H9 (cell line): Measurements from ENCODE around the gene GALNT9. TPM values are rescaled to one million over a fixed set of nuclear protein-coding genes. Genes with fewer than 3 reads are reported as not detected.

Experiments
- DNase-seq: peaks from one replicate; pipeline ENCODE4 v3.0.0-alpha.2; 2017
- H2AFZ ChIP-seq: one replicate; pipeline ENCODE4 v1.6.1; 2013; ENCODE audit warnings: mild to moderate bottlenecking, low read length, control low read depth, moderate library complexity
- H2AK5ac ChIP-seq: 2 replicates; pipeline ENCODE4 v1.6.1; 2013; ENCODE audit warnings: low read length, control low read depth, mixed read lengths; ENCODE audit not compliant: insufficient read length
- H2BK120ac ChIP-seq: one replicate; pipeline ENCODE4 v1.6.1; 2013; ENCODE audit warnings: low read depth, mild to moderate bottlenecking, low read length, control low read depth, inconsistent platforms; ENCODE audit not compliant: poor library complexity, severe bottlenecking
- H2BK12ac ChIP-seq: 2 replicates; pipeline ENCODE4 v1.6.1; 2013; ENCODE audit warnings: low read length, control low read depth, mixed read lengths, low read depth; ENCODE audit not compliant: insufficient read length
- H2BK15ac ChIP-seq: 2 replicates; pipeline ENCODE4 v1.6.1; 2013; ENCODE audit warnings: low read depth, low read length, control low read depth
- H2BK20ac ChIP-seq: one replicate; pipeline ENCODE4 v1.6.1; 2013; ENCODE audit warnings: low read depth, mild to moderate bottlenecking, low read length, control low read depth, inconsistent platforms; ENCODE audit not compliant: poor library complexity, severe bottlenecking
- H2BK5ac ChIP-seq: 2 replicates; pipeline ENCODE4 v1.6.1; 2013; ENCODE audit warnings: low read length, control low read depth, mixed read lengths; ENCODE audit not compliant: insufficient read length
- H3K14ac ChIP-seq: 2 replicates; pipeline ENCODE4 v1.6.1; 2013; ENCODE audit warnings: low read length, control low read depth; ENCODE audit not compliant: insufficient read depth
- H3K18ac ChIP-seq: 2 replicates; pipeline ENCODE4 v1.6.1; 2013; ENCODE audit warnings: low read depth, mild to moderate bottlenecking, mixed read lengths, low read length, control low read depth; ENCODE audit not compliant: insufficient read length
- H3K23ac ChIP-seq: 2 replicates; pipeline ENCODE4 v1.6.1; 2013; ENCODE audit warnings: low read length, control low read depth, mixed read lengths, low read depth; ENCODE audit not compliant: insufficient read length
- H3K23me2 ChIP-seq: 2 replicates; pipeline ENCODE4 v1.6.1; 2013; ENCODE audit warnings: low read depth, mild to moderate bottlenecking, mixed read lengths, low read length, control low read depth; ENCODE audit not compliant: insufficient read length, poor library complexity, severe bottlenecking
- H3K27ac ChIP-seq: 2 replicates; pipeline ENCODE4 v1.5.1; 2013; ENCODE audit warnings: low read length, control low read depth, mixed read lengths, low read depth; ENCODE audit not compliant: insufficient read length
- H3K27me3 ChIP-seq: 2 replicates; pipeline ENCODE4 v1.6.1; 2013; ENCODE audit warnings: low read length, control low read depth, inconsistent platforms; ENCODE audit not compliant: insufficient read depth
- H3K4ac ChIP-seq: 2 replicates; pipeline ENCODE4 v1.6.1; 2013; ENCODE audit warnings: low read depth, mild to moderate bottlenecking, control low read depth, inconsistent platforms, low read length, moderate library complexity
- H3K4me1 ChIP-seq: 2 replicates; pipeline ENCODE4 v1.6.1; 2013; ENCODE audit warnings: low read length, control low read depth, inconsistent platforms; ENCODE audit not compliant: insufficient read depth
- H3K4me2 ChIP-seq: 2 replicates; pipeline ENCODE4 v1.6.1; 2013; ENCODE audit warnings: low read length, control low read depth, mixed read lengths; ENCODE audit not compliant: insufficient read length, insufficient read depth
- H3K56ac ChIP-seq: 2 replicates; pipeline ENCODE4 v1.6.1; 2013; ENCODE audit warnings: low read depth, mild to moderate bottlenecking, mixed read lengths, low read length, control low read depth; ENCODE audit not compliant: insufficient read length
- H3K79me1 ChIP-seq: 2 replicates; pipeline ENCODE4 v1.6.1; 2013; ENCODE audit warnings: low read depth, mild to moderate bottlenecking, moderate library complexity, low read length, control low read depth, inconsistent platforms; ENCODE audit not compliant: insufficient read depth, poor library complexity, severe bottlenecking
- H3K79me2 ChIP-seq: 2 replicates; pipeline ENCODE4 v1.6.1; 2013; ENCODE audit warnings: low read length, control low read depth, inconsistent platforms; ENCODE audit not compliant: insufficient read depth
- H3K9ac ChIP-seq: 2 replicates; pipeline ENCODE4 v1.6.1; 2013; ENCODE audit warnings: low read length, control low read depth, mixed read lengths; ENCODE audit not compliant: insufficient read length; ENCODE audit errors: extremely low read depth
- H3K9me3 ChIP-seq: one replicate; pipeline ENCODE4 v1.6.1; 2013; ENCODE audit warnings: low read depth, low read length, inconsistent platforms; ENCODE audit not compliant: control insufficient read depth
- H3T11ph ChIP-seq: one replicate; pipeline ENCODE4 v1.6.1; 2013; ENCODE audit warnings: mild to moderate bottlenecking, low read length, control low read depth, inconsistent platforms
- H4K20me1 ChIP-seq: one replicate; pipeline ENCODE4 v1.6.1; 2013; ENCODE audit not compliant: control insufficient read depth, insufficient read length, insufficient read depth
- H4K5ac ChIP-seq: 2 replicates; pipeline ENCODE4 v1.6.1; 2013; ENCODE audit warnings: low read depth, mild to moderate bottlenecking, mixed read lengths, low read length, control low read depth; ENCODE audit not compliant: insufficient read length
- H4K8ac ChIP-seq: replicated peaks from 2 replicates; pipeline ENCODE4 v1.6.1; 2013; ENCODE audit warnings: low read length, control low read depth, mixed read lengths, low read depth; ENCODE audit not compliant: insufficient read length
- H4K91ac ChIP-seq: 2 replicates; pipeline ENCODE4 v1.6.1; 2013; ENCODE audit warnings: low read depth, mild to moderate bottlenecking, moderate library complexity, mixed read lengths, low read length, control low read depth; ENCODE audit not compliant: insufficient read length
- H3K27ac Mint-ChIP-seq, 3 experiments: 2 replicates in 2 of 3; 3 replicates in 1 of 3; pipeline ENCODE4 v1.8.0; 2020 to 2021; ENCODE audit warnings: mixed read lengths in 3 of 3, mild to moderate bottlenecking in 1 of 3, moderate library complexity in 1 of 3
- H3K27me3 Mint-ChIP-seq: 2 replicates; pipeline ENCODE4 v1.8.0; 2021; ENCODE audit warnings: low read depth, mild to moderate bottlenecking, moderate library complexity, mixed read lengths
- H3K36me3 Mint-ChIP-seq, 3 experiments: 2 replicates in 2 of 3; 3 replicates in 1 of 3; pipeline ENCODE4 v1.8.0; 2020 to 2021; ENCODE audit warnings: low read depth in 3 of 3, mixed read lengths in 3 of 3; ENCODE audit not compliant: insufficient read depth in 1 of 3
- H3K4me1 Mint-ChIP-seq, 2 experiments: 2 replicates each; pipeline ENCODE4 v1.8.0; 2020; ENCODE audit warnings: mixed read lengths in 2 of 2
- H3K4me3 Mint-ChIP-seq, 2 experiments: 2 replicates in 1 of 2; 3 replicates in 1 of 2; pipeline ENCODE4 v1.8.0; 2020 to 2021; ENCODE audit warnings: mild to moderate bottlenecking in 2 of 2, mixed read lengths in 2 of 2, moderate library complexity in 1 of 2
- H3K9me3 Mint-ChIP-seq, 2 experiments: 2 replicates in 1 of 2; 3 replicates in 1 of 2; pipeline ENCODE4 v1.8.0; 2020; ENCODE audit warnings: mild to moderate bottlenecking in 2 of 2, mixed read lengths in 2 of 2, moderate library complexity in 1 of 2
- WGBS: extraction: QIAGEN DNeasy Blood & Tissue Kit; methylation state at CpG from one replicate; pipeline ENCODE4 v1.1.7; 2013; ENCODE audit warnings: missing lambda C conversion rate, low lambda C conversion rate, mixed read lengths; ENCODE audit not compliant: insufficient read length; ENCODE audit errors: extremely low coverage; 5-methylcytosine and 5-hydroxymethylcytosine counted together
- total RNA-seq: library from RNA; stranded (reverse); gene quantifications from 2 replicates; pipeline ENCODE4 v1.2.1, GENCODE V29; 2021
- TF ChIP-seq, protein P1 (sequence below): fragments of 200-600 bp; sonication (generic); conservative IDR thresholded peaks from 3 replicates; pipeline ENCODE4 v1.8.0; 2021; ENCODE audit warnings: antibody characterized with exemption, mild to moderate bottlenecking

The GALNT9 gene
- total RNA-seq, 1 experiment from 2014 or later: 0.35 TPM

- Histone ChIP-seq H3K23me2 (peaks cover 11% of the 10 kb centered on the region), H3K23ac (no peak overlapping the region), H3T11ph (no peak overlapping the region), H3K14ac (no peak overlapping the region), H2AK5ac (no peak overlapping the region), H2BK20ac (no peak overlapping the region), H3K4ac (no peak overlapping the region), H2BK5ac (no peak overlapping the region), H2BK120ac (no peak overlapping the region), H3K79me1 (no peaks in the 10 kb centered on the region), H4K5ac (no peak overlapping the region), H3K9me3 (no peaks in the 10 kb centered on the region), H3K56ac (no peak overlapping the region), H3K4me2 (no peak overlapping the region), H4K8ac (no peak overlapping the region), H2BK12ac (no peak overlapping the region), H3K27ac (no peak overlapping the region), H3K9ac (no peak overlapping the region), H4K91ac (no peak overlapping the region), H3K79me2 (no peaks in the 10 kb centered on the region), H4K20me1 (no peaks in the 10 kb centered on the region), H3K18ac (no peak overlapping the region), H2AFZ (no peak overlapping the region), H2BK15ac (no peak overlapping the region), H3K4me1 (no peaks in the 10 kb centered on the region), H3K27me3 (peaks cover 8% of the 10 kb centered on the region; the same call in 1 of the 2 replicates)
- peaks cover 0 to 7% of the 10 kb centered on the region in 2 experiments; a peak in 2 of 5 replicates for H3K9me3 Mint-ChIP-seq
- no CpG with 5 or more reads among the region's 35 CpGs for WGBS
- H3K36me3 Mint-ChIP-seq: no peaks in the 10 kb centered on the region
- no peak for DNase-seq
- TF ChIP-seq, protein P1, sequence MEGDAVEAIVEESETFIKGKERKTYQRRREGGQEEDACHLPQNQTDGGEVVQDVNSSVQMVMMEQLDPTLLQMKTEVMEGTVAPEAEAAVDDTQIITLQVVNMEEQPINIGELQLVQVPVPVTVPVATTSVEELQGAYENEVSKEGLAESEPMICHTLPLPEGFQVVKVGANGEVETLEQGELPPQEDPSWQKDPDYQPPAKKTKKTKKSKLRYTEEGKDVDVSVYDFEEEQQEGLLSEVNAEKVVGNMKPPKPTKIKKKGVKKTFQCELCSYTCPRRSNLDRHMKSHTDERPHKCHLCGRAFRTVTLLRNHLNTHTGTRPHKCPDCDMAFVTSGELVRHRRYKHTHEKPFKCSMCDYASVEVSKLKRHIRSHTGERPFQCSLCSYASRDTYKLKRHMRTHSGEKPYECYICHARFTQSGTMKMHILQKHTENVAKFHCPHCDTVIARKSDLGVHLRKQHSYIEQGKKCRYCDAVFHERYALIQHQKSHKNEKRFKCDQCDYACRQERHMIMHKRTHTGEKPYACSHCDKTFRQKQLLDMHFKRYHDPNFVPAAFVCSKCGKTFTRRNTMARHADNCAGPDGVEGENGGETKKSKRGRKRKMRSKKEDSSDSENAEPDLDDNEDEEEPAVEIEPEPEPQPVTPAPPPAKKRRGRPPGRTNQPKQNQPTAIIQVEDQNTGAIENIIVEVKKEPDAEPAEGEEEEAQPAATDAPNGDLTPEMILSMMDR: no peak
- H3K4me1 Mint-ChIP-seq: peaks cover 9 to 11% of the 10 kb centered on the region in 2 experiments
- H3K27me3 Mint-ChIP-seq: peaks cover 96% of the 10 kb centered on the region
- peak overlapping the region in 1 of 2 experiments; percentile 50; a peak in 2 of 5 replicates for H3K4me3 Mint-ChIP-seq
- H3K27ac Mint-ChIP-seq: no peak overlapping the region
These were observed 141.5 kb downstream of the GALNT9 start for GRCh38 chr12:132187646-132188450.
